HG02938 (cell line): ENCODE results near the gene C16orf86.

Source experiments
- ATAC-seq: cut with Tn5 transposase; IDR thresholded peaks from one replicate; pipeline ENCODE4 v1.9.1; 2021; ENCODE audit warnings: mild to moderate bottlenecking, moderate library complexity; ENCODE audit not compliant: unreplicated experiment

The C16orf86 gene

DNA sequence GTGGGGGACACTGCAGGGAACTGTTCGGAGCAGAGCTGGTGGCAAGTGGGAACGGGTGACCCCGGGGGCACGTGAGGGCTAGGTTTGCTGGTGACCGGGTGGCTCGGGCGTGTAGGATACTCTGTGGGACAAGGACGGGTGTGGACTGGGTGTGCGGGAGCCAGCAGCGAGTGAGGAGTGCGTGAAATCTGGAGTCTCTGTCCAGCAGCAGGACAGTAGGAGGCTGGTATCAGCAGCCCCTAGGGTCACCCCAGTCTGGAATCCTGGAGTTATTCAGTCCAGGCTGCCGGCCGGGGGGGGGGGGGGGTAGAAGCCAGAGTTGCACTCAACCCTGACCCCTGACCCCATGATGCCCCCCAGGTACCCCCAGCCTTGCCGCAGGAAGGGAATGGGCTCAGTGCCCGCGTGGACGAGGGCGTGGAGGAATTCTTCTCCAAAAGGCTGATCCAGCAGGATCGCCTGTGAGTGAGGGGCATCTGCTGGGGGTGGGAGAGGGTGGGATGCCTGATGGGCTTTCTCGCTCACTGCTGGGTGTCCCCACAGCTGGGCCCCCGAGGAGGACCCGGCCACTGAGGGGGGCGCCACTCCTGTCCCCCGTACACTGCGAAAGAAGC lies 12.7 kb upstream of the C16orf86 start:
- ATAC-seq = no peak

DNA sequence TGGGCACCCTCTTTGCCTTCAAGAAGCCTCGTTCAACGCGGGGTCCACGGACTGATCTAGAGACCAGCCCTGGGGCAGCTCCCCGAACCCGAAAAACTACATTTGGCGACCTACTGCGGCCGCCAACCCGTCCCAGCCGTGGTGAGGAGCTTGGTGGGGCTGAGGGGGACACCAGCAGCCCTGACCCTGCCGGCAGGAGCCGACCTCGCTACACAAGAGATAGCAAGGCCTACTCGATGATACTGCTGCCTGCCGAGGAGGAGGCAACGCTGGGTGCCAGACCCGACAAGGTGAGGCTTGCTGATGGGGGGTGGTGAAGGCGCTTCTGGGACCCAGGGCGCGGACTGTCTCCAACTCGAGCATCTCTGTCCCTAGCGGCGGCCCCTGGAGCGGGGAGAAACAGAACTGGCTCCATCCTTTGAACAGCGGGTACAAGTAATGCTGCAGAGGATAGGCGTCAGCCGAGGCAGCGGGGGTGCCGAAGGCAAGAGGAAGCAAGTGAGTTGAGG lies 12.2 kb upstream of the C16orf86 start:
- ATAC-seq = no peak

- no peak for ATAC-seq
Measured at GRCh38 chr16:67655363-67655762, 11.3 kb upstream of the C16orf86 start.

- ATAC-seq = no peak
Measured at GRCh38 chr16:67656344-67657016, 10.1 kb upstream of the C16orf86 start.

DNA sequence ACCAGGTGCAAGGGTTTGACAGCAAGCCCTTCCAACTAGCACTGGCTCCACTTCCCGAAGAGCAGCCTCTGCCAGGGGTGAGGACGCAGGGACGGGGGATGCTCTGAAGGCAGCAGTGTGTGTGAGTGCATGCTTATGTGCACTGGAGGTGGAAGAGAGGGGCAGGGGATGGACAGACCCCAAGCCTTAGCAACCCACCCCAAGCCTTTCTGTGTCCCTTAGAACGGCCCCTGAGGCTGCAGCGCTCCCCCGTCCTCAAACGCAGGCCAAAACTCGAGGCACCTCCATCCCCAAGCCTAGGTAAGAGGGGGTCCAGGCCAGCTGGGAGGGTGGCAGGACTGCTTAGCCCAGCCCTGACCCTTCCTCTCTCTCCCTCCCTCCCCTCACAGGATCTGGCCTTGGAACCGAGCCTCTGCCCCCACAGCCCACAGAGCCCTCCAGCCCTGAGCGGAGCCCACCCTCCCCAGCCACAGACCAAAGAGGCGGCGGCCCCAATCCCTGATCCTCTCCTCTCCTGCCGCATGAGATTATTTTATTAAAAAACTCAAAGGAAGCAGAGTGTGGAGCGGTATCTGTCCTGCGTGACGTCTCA lies 9.5 kb upstream of the C16orf86 start:
- ATAC-seq = no peak

DNA sequence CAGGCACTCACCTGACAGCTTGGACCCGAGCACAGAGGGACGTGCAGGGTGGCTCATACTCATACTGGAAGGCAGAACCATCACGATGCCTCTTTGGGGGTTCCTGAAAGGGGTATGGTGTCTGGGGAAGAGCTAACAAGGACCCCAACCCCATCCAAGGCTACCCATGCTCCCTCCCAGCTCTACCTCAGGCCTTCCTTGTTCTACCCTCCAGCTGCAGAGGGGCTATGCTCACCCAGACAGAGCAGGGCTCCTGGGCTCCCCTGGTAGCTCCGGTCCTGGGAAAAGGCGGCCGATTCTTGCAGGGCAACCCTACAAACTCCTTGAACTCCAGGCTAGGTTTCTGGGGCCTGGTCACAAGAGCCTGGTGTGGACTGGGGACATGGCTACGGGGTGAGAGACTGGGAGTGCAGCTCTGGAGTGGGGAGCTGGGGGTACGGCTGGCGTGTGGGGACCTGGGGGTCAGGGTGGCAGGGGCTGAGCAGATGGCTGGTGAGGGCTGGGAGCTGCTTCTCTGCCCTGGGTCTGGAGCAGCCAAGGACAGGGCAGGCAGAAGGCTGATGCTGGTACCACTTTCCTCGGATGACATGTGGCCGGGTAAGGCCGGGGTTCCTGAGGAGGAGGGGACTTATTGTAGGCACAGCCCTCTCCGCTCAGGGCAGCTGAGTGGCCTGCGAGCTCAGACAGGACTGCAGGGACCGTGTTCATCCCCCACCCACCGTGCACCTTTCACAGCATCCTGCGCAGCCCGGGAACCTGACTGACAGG lies 8.7 kb upstream of the C16orf86 start:
- no peak for ATAC-seq

- ATAC-seq = no peak
Measured at GRCh38 chr16:67658849-67659674, 7.6 kb upstream of the C16orf86 start.

- ATAC-seq = peak; percentile 38
Measured at GRCh38 chr16:67659675-67660563, 6.7 kb upstream of the C16orf86 start, which contains the start of gene ACD. TSS of gene ACD (minus strand) at chr16:67660260. CDS start at chr16:67660220, 40 bp downstream.

GRCh38 chr16:67660564-67661028 lies 6.0 kb upstream of the C16orf86 start, which contains the start of gene PARD6A:
TSS of gene PARD6A (plus strand) at chr16:67660960. CDS start at chr16:67661039, 79 bp downstream.
- ATAC-seq = peak; percentile 75

DNA sequence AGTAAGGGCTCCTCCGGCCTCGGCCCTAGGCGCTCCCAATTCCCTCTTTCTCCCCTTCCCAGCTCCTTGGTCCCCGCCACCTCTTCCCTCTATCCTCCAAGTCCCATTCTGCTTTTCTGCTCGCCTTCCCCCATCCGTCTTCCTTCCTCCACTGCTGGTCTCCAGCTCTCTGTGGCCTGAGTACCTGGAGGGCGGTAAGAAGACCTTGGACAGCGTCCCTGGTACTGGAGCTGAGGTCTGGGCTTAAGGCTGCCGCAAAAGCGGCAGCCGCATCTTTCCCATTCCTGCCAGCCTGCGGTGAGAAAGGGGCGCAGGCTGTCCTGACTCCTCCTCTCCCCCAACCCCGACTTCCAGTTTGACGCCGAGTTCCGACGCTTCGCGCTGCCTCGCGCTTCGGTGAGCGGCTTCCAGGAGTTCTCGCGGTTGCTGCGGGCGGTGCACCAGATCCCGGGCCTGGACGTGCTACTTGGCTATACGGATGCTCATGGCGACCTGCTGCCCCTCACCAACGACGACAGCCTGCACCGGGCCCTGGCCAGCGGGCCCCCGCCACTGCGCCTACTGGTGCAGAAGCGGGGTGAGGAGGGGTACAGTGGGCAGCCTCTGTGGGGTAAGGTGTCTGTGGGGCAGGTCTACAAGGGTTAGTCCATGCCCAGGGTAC lies 5.4 kb upstream of the C16orf86 start:
- no peak for ATAC-seq

GRCh38 chr16:67661886-67662652 lies 4.5 kb upstream of the C16orf86 start:
- no peak for ATAC-seq

GRCh38 chr16:67662653-67663010 lies 4.0 kb upstream of the C16orf86 start:
- no peak for ATAC-seq

DNA sequence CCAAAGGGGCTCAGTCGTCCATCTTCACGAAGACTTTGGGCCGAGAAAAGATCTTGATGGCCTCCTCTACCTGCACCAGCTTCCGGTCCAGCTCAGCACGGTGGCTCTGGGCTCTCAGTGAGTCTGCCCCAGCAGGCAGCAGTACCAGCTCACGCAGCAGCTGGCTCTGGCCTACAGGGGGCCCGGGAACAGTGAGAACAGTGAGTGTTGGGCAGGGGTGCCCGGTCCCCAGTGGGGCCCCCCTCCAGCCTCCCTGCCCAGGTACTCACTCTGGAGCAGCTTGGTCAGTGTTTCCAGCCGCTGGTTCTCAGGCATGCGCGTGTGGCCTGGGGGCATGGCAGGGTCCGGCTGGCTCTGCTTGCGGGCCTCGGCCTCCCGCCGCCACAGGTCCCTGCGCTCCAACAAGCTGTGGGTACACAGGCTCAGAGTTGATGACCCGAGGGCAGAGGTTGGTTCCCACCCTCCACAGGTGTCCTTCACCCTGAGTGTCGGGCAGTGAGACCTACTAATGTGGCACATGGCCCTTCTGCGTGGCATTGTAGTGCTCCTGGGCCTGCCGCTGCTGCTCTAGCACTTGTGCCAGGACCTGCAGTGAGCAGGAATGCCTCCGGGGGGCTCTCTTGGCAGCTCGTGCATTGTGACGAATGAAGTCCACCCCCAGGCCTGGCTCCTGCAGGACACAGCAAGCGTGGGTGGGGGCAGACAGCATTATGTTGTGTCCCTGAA lies 3.3 kb upstream of the C16orf86 start:
- ATAC-seq = no peak

DNA sequence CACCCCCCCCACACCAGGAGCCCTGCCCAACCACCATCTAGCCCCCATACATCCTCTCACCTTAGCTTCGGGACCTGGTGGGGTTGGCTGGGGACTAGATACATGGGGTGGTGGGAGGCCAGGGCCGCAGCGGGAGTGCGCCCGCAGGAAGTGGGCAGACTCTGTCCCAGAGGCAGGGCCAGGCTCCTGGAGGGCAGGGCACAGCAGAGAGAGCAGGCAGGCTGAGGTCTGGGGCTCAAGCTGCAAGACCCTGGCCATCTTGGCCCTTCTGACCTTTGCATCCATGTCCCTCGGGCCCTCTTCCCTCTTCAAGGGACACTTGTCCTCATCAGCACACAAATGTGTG lies 2.8 kb upstream of the C16orf86 start:
- no peak for ATAC-seq

DNA sequence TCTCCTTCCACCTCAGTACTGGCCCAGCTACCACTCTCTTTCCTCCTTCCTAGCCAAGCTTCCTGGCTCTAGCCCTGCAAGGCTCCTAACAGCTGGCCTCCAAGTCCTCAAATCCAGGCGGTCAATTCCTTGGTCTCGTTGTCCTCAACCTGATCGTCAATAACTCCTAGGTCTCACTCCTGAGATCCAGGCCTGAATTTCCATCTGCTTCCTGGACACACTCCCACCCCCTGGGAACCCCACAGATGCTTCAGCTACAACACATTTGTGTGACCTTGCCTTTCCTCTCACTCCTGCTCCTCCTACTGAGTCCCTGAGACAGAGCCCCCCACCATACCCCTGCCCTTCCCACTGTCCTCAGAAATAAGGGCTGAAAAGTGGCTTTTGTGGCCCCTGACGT lies 2.4 kb upstream of the C16orf86 start:
- no peak for ATAC-seq

DNA sequence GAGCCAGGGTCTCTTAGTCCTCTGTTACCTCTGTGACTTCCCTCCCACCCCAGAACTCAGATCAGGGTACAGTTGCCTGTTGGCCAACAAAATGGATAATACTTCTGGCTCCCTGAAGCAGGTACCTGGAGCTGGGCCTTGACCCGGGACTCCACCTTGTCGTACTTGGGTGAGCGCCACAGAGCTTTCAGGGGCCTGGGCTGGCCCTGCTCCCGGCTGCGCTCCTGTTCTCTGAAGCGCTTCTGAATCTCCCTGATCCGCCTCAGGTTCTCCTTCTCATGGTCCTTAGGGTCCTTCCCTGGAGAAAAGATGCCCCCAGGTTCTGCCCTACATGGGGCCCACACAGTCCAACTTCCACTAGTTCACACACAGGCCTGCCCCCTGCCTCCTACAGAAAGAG lies 1.7 kb upstream of the C16orf86 start:
- ATAC-seq = no peak

GRCh38 chr16:67665598-67665997 lies 1.0 kb upstream of the C16orf86 start:
- ATAC-seq = no peak
